CD14-positive monocyte (primary cell): ENCODE results near the gene CHRM4. TPM values are rescaled to one million over a fixed set of nuclear protein-coding genes. Genes with fewer than 3 reads are reported as not detected.

Source experiments
- DNase-seq, 3 donors: peaks; one replicate each; pipeline ENCODE4 v3.0.0-alpha.2; 2011 to 2022
- H2AFZ ChIP-seq: 2 replicates; pipeline ENCODE4 v1.6.0; 2012; ENCODE audit warnings: mild to moderate bottlenecking, low read depth, low read length, inconsistent platforms; ENCODE audit not compliant: insufficient read depth, poor library complexity, severe bottlenecking
- H3K27ac ChIP-seq, 2 donors: 1 replicate in 1 of 2; 2 replicates in 1 of 2; pipeline ENCODE4 v1.5.1; 2012 to 2013; ENCODE audit warnings: low read length in 2 of 2, control low read depth in 1 of 2, inconsistent platforms in 1 of 2, low read depth in 1 of 2, mild to moderate bottlenecking in 1 of 2
- H3K27me3 ChIP-seq, 2 donors: one replicate each; pipeline versions ENCODE4 v1.6.0 to v1.6.1; 2011 to 2013; ENCODE audit warnings: low read length in 2 of 2; ENCODE audit not compliant: control insufficient read depth in 2 of 2, insufficient read depth in 2 of 2
- H3K36me3 ChIP-seq, 2 donors: replicated peaks in 1 of 2; 1 replicate in 1 of 2; 2 replicates in 1 of 2; pipeline versions ENCODE4 v1.5.1 to v1.6.1; 2012 to 2013; ENCODE audit warnings: low read length in 2 of 2, control low read depth in 1 of 2, inconsistent platforms in 1 of 2, mild to moderate bottlenecking in 1 of 2; ENCODE audit not compliant: insufficient read depth in 2 of 2, control insufficient read depth in 1 of 2
- H3K4me1 ChIP-seq, 2 donors: 1 replicate in 1 of 2; 2 replicates in 1 of 2; pipeline versions ENCODE4 v1.5.1 to v1.6.1; 2012 to 2013; ENCODE audit warnings: low read length in 2 of 2, control low read depth in 1 of 2, inconsistent platforms in 1 of 2, mild to moderate bottlenecking in 1 of 2, moderate library complexity in 1 of 2; ENCODE audit not compliant: insufficient read depth in 2 of 2, control insufficient read depth in 1 of 2
- H3K4me2 ChIP-seq: replicated peaks from 2 replicates; pipeline ENCODE3; 2012; ENCODE audit warnings: low read length, moderate library complexity, mild to moderate bottlenecking; ENCODE audit not compliant: poor library complexity, severe bottlenecking; ENCODE audit errors: extremely low read depth
- H3K4me3 ChIP-seq, 3 experiments: fragments of 200-600 bp in 1 of 3; sonication (generic) in 1 of 3; replicated peaks in 1 of 3; 1 replicate in 2 of 3; 2 replicates in 1 of 3; pipeline ENCODE4 v1.5.1; 2011 to 2013; ENCODE audit warnings: low read length in 3 of 3, mild to moderate bottlenecking in 3 of 3, control low read depth in 2 of 3, low read depth in 2 of 3, inconsistent platforms in 1 of 3, moderate library complexity in 1 of 3
- H3K79me2 ChIP-seq: 2 replicates; pipeline ENCODE4 v1.6.0; 2012; ENCODE audit warnings: mild to moderate bottlenecking, control low read depth, inconsistent platforms, low read length, moderate library complexity; ENCODE audit not compliant: insufficient read depth
- H3K9ac ChIP-seq: 2 replicates; pipeline ENCODE4 v1.6.0; 2017; ENCODE audit warnings: low read length, mild to moderate bottlenecking; ENCODE audit not compliant: insufficient read depth, poor library complexity, severe bottlenecking
- H3K9me3 ChIP-seq, 2 donors: replicated peaks in 1 of 2; 1 replicate in 1 of 2; 2 replicates in 1 of 2; pipeline versions ENCODE4 v1.5.1 to v1.6.1; 2012 to 2013; ENCODE audit warnings: low read length in 2 of 2, control low read depth in 1 of 2; ENCODE audit not compliant: control insufficient read depth in 1 of 2, insufficient read depth in 1 of 2
- H4K20me1 ChIP-seq: 2 replicates; pipeline ENCODE4 v1.6.0; 2012; ENCODE audit warnings: mild to moderate bottlenecking, low read length, control low read depth, moderate library complexity; ENCODE audit not compliant: insufficient read depth
- H3K27ac Mint-ChIP-seq, 7 donors: one replicate each; pipeline ENCODE4 v1.8.0; 2020; ENCODE audit warnings: mild to moderate bottlenecking in 7 of 7, mixed read lengths in 7 of 7, moderate library complexity in 6 of 7, inconsistent platforms in 2 of 7
- H3K27me3 Mint-ChIP-seq, 3 donors: one replicate each; pipeline ENCODE4 v1.8.0; 2021 to 2022; ENCODE audit warnings: low read depth in 3 of 3, mild to moderate bottlenecking in 3 of 3, mixed read lengths in 3 of 3, moderate library complexity in 3 of 3, inconsistent platforms in 1 of 3
- H3K36me3 Mint-ChIP-seq, 2 donors: one replicate each; pipeline ENCODE4 v1.8.0; 2020; ENCODE audit warnings: mixed read lengths in 2 of 2, inconsistent platforms in 1 of 2, mild to moderate bottlenecking in 1 of 2
- H3K4me1 Mint-ChIP-seq: one replicate; pipeline ENCODE4 v1.8.0; 2020; ENCODE audit warnings: mild to moderate bottlenecking, mixed read lengths
- H3K4me3 Mint-ChIP-seq, 2 donors: one replicate each; pipeline ENCODE4 v1.8.0; 2020; ENCODE audit warnings: mild to moderate bottlenecking in 2 of 2, mixed read lengths in 2 of 2, moderate library complexity in 1 of 2
- H3K9me3 Mint-ChIP-seq, 7 donors: one replicate each; pipeline ENCODE4 v1.8.0; 2020 to 2022; ENCODE audit warnings: mixed read lengths in 7 of 7, mild to moderate bottlenecking in 6 of 7, moderate library complexity in 6 of 7, inconsistent platforms in 2 of 7
- CTCF ChIP-seq: fragments of 200-600 bp; IDR thresholded peaks from one replicate; pipeline ENCODE4 v1.8.0; 2022; ENCODE audit warnings: antibody characterized with exemption, mild to moderate bottlenecking
- WGBS: methylation state at CpG from one replicate; pipeline ENCODE4 v1.1.5; 2013; ENCODE audit warnings: missing lambda C conversion rate; ENCODE audit not compliant: insufficient coverage; 5-methylcytosine and 5-hydroxymethylcytosine counted together
- intact Hi-C, 2 donors: fragments of 100-400 bp; cut with micrococcal nuclease; formaldehyde crosslinking; loops; one replicate each; pipeline versions ENCODE4 v1.15.0 to v1.15.1; 2023
- polyA plus RNA-seq, 3 donors: library from polyadenylated mRNA; depleted of rRNA in 1 of 3; unstranded in 2 of 3; stranded (reverse) in 1 of 3; fragments of 300-500 nt in 2 of 3; fragments of >200 nt in 1 of 3; fragmentation: Illumina TruSeq in 2 of 3; gene quantifications; 1 replicate in 2 of 3; 2 replicates in 1 of 3; pipeline ENCODE4 v1.2.3, GENCODE V29; 2012 to 2021

CHRM4 gene
- polyA plus RNA-seq, 3 donors: 0.15 to 0.57 TPM; not detected in 1

- Mint-ChIP-seq H3K4me3 (no peak overlapping the region), H3K9me3 (no peaks in the 10 kb centered on the region), H3K4me1 (peaks cover 2% of the 10 kb centered on the region), H3K27me3 (peaks cover 0 to 1% (median 0%) of the 10 kb centered on the region in 3 donors), H3K36me3 (peaks cover 70 to 79% of the 10 kb centered on the region in 2 donors), H3K27ac (peak overlapping the region in 1 of 7 donors; percentile 21)
- no peaks in the 10 kb centered on the region for H3K9me3 ChIP-seq
- no peaks in the 10 kb centered on the region for H4K20me1 ChIP-seq
- no peak overlapping the region for H3K27ac ChIP-seq
- no peak overlapping the region for H3K4me3 ChIP-seq
- no peaks in the 10 kb centered on the region for H3K4me1 ChIP-seq
- H3K27me3 ChIP-seq: no peaks in the 10 kb centered on the region
- H2AFZ ChIP-seq: no peak overlapping the region
- no peak for DNase-seq
- no peak for TF ChIP-seq CTCF
- peaks cover 39 to 70% of the 10 kb centered on the region in 2 donors for H3K36me3 ChIP-seq
- WGBS: no CpG with 5 or more reads among the region's 3 CpGs
- no peaks in the 10 kb centered on the region for H3K79me2 ChIP-seq
- no peak overlapping the region for H3K4me2 ChIP-seq
- intact Hi-C loops: no loop called here
- no peak overlapping the region for H3K9ac ChIP-seq
Measured at GRCh38 chr11:46429717-46430116, 38.1 kb upstream of the CHRM4 start.

GRCh38 chr11:46427364-46427763 is 35.8 kb upstream of the CHRM4 start:
- no peaks in the 10 kb centered on the region for H3K4me1 ChIP-seq
- Mint-ChIP-seq H3K27me3 (peaks cover 0 to 1% (median 0%) of the 10 kb centered on the region in 3 donors), H3K9me3 (no peaks in the 10 kb centered on the region), H3K27ac (no peak overlapping the region), H3K4me1 (peaks cover 2% of the 10 kb centered on the region), H3K36me3 (peaks cover 58 to 70% of the 10 kb centered on the region in 2 donors), H3K4me3 (no peak overlapping the region)
- intact Hi-C loops: no loop called here
- WGBS: 94% methylated on average over 7 of the region's 9 CpGs
- H3K9me3 ChIP-seq: no peaks in the 10 kb centered on the region
- H3K27ac ChIP-seq: no peak overlapping the region
- H3K79me2 ChIP-seq: no peaks in the 10 kb centered on the region
- no peak overlapping the region for H3K4me2 ChIP-seq
- no peaks in the 10 kb centered on the region for H3K27me3 ChIP-seq
- no peak overlapping the region for H3K4me3 ChIP-seq
- peaks cover 17 to 61% of the 10 kb centered on the region in 2 donors for H3K36me3 ChIP-seq
- no peak overlapping the region for H2AFZ ChIP-seq
- no peak for TF ChIP-seq CTCF
- H3K9ac ChIP-seq: no peak overlapping the region
- DNase-seq: no peak
- H4K20me1 ChIP-seq: no peaks in the 10 kb centered on the region
